NB4 (cell line): ENCODE results near the gene VWC2L.

ENCODE experiments used
- DNase-seq: peaks from one replicate; pipeline ENCODE4 v3.0.0; 2010; ENCODE audit warnings: low read depth
- H3K4me3 ChIP-seq: one replicate; pipeline ENCODE4 v1.5.1; 2011; ENCODE audit warnings: mild to moderate bottlenecking, low read depth, low read length, moderate library complexity
- MYC ChIP-seq: IDR thresholded peaks from 2 replicates; pipeline ENCODE4 v1.6.1; 2011; ENCODE audit warnings: low read depth, low read length
- POLR2A ChIP-seq: IDR thresholded peaks from 2 replicates; pipeline ENCODE4 v1.6.1; 2011; ENCODE audit warnings: mild to moderate bottlenecking; ENCODE audit not compliant: insufficient read length; ENCODE audit errors: extremely low read depth
- TF ChIP-seq, protein P1 (sequence below): IDR thresholded peaks from 2 replicates; pipeline ENCODE4 v1.6.1; 2011; ENCODE audit warnings: low read depth, low read length
- TF ChIP-seq, protein P2 (sequence below): IDR thresholded peaks from one replicate; pipeline ENCODE4 v1.5.1; 2012; ENCODE audit warnings: low read depth, low read length

Gene VWC2L

GRCh38 chr2:214471382-214471781 lies 60.5 kb downstream of the VWC2L start:
- no peak overlapping the region for H3K4me3 ChIP-seq
- no peak for DNase-seq
- TF ChIP-seq MYC (no peak), POLR2A (no peak)
- TF ChIP-seq, protein P1, sequence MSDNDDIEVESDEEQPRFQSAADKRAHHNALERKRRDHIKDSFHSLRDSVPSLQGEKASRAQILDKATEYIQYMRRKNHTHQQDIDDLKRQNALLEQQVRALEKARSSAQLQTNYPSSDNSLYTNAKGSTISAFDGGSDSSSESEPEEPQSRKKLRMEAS: no peak
- TF ChIP-seq, protein P2, sequence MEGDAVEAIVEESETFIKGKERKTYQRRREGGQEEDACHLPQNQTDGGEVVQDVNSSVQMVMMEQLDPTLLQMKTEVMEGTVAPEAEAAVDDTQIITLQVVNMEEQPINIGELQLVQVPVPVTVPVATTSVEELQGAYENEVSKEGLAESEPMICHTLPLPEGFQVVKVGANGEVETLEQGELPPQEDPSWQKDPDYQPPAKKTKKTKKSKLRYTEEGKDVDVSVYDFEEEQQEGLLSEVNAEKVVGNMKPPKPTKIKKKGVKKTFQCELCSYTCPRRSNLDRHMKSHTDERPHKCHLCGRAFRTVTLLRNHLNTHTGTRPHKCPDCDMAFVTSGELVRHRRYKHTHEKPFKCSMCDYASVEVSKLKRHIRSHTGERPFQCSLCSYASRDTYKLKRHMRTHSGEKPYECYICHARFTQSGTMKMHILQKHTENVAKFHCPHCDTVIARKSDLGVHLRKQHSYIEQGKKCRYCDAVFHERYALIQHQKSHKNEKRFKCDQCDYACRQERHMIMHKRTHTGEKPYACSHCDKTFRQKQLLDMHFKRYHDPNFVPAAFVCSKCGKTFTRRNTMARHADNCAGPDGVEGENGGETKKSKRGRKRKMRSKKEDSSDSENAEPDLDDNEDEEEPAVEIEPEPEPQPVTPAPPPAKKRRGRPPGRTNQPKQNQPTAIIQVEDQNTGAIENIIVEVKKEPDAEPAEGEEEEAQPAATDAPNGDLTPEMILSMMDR: no peak

- no peak for DNase-seq
- H3K4me3 ChIP-seq: no peak overlapping the region
- TF ChIP-seq POLR2A: no peak
- TF ChIP-seq, protein P2: no peak
- TF ChIP-seq, protein P1: no peak
- TF ChIP-seq MYC: no peak
Measured at GRCh38 chr2:214471990-214472389, 61.1 kb downstream of the VWC2L start.

DNA sequence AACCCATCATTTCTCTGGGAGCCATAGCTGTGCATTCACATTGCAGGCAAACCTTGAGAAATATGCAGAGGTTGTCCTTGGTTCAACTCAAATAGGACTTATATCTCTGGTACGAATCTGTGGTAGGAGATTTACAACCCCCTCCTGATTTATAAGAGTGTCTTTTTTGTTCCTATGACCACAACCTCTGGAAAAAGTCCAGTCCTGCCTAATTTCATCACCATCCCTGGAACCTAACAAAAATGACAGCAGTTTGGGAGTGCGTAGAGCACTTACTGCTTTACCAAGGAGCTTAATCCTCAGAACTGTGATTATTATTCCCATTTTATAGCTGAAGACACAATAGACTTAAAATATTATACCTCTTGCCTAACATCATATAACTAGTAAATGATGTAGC lies 66.5 kb downstream of the VWC2L start:
- DNase-seq: no peak
- no peak overlapping the region for H3K4me3 ChIP-seq
- TF ChIP-seq, protein P2: no peak

DNA sequence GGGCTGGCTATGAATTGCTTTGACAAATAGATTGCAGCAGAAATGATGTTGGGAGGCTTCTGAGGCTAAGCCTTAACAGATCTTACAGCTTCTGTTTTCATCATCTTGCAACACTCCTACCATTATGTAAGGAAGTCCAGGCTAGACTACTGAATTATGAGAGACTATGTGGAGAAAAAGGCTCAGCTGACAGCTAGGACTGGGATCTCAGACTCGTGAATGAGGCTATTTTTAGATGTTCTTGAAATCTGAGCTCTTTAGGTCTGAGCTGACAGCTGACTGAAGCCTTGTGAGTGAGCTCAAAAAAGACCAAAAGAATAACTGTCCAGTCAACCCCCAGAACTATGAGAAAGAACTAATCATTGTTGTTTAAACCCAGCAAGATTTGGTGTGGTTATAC lies 70.3 kb downstream of the VWC2L start:
- TF ChIP-seq MYC: no peak
- TF ChIP-seq, protein P1: no peak
- TF ChIP-seq, protein P2: no peak
- no peak for TF ChIP-seq POLR2A
- DNase-seq: no peak
- H3K4me3 ChIP-seq: no peak overlapping the region

GRCh38 chr2:214482728-214483127 lies 71.9 kb downstream of the VWC2L start:
- DNase-seq: no peak

GRCh38 chr2:214484239-214484638 lies 73.4 kb downstream of the VWC2L start:
- no peak overlapping the region for H3K4me3 ChIP-seq
- TF ChIP-seq, protein P2: no peak
- TF ChIP-seq MYC: no peak
- TF ChIP-seq, protein P1: no peak
- TF ChIP-seq POLR2A: no peak
- no peak for DNase-seq

More at GRCh38 chr2:214482728-214483127, 71.9 kb downstream of the VWC2L start:
- no peak overlapping the region for H3K4me3 ChIP-seq
- TF ChIP-seq POLR2A (no peak), MYC (no peak)
- TF ChIP-seq, protein P1: no peak
- TF ChIP-seq, protein P2: no peak
